LHCN-M2 (cell line): ENCODE measurements around the gene CNOT8. TPM values are rescaled to one million over a fixed set of nuclear protein-coding genes. Genes with fewer than 3 reads are reported as not detected.
A peak's percentile ranks its signal among the peaks of the same experiment; 100 is the strongest.
"Not testable (repeated sequence)": the region's sequence is repeated elsewhere in the genome, so short reads cannot be mapped to it uniquely, and the experiment has no call there.

Experiments
- DNase-seq: peaks from one replicate; pipeline ENCODE4 v3.0.0-alpha.2; 2012; ENCODE audit warnings: low read depth
- polyA plus RNA-seq: library from polyadenylated mRNA; unstranded; fragments of >200 nt; gene quantifications from one replicate; pipeline ENCODE4 v1.2.1, GENCODE V29; 2012; ENCODE audit warnings: missing spikeins
- total RNA-seq: library from RNA; depleted of rRNA; stranded (reverse); fragments of >200 nt; gene quantifications from 2 replicates; pipeline ENCODE4 v1.2.3, GENCODE V29; 2014; rRNA removed

The CNOT8 gene
- total RNA-seq: 73.5 and 85.7 TPM in 2 replicates
- 27.9 TPM for polyA plus RNA-seq

- DNase-seq: peak; percentile 98
Observed at GRCh38 chr5:154858297-154858971, at the start of gene CNOT8. Gene CNOT8, plus strand, starts transcription at chr5:154858627. Its CDS starts 4,652 bp downstream, at chr5:154863279.

GRCh38 chr5:154811239-154811638 lies 47.2 kb upstream of the CNOT8 start:
- DNase-seq: no peak

GRCh38 chr5:154811653-154812465 lies 46.6 kb upstream of the CNOT8 start:
- peak; percentile 61 for DNase-seq

- no peak for DNase-seq
Observed at GRCh38 chr5:154813158-154813557, 45.3 kb upstream of the CNOT8 start.

GRCh38 chr5:154813736-154814135 lies 44.7 kb upstream of the CNOT8 start:
- DNase-seq: no peak

- DNase-seq: no peak
Observed at GRCh38 chr5:154815025-154815424, 43.4 kb upstream of the CNOT8 start.

- DNase-seq: no peak
Observed at GRCh38 chr5:154815684-154816247, 42.7 kb upstream of the CNOT8 start.

GRCh38 chr5:154816891-154817492 lies 41.4 kb upstream of the CNOT8 start:
- DNase-seq: no peak

GRCh38 chr5:154817815-154818214 lies 40.6 kb upstream of the CNOT8 start:
- DNase-seq: no peak

- no peak for DNase-seq
Observed at GRCh38 chr5:154818471-154819116, 39.8 kb upstream of the CNOT8 start.

- no peak for DNase-seq
Observed at GRCh38 chr5:154819546-154819945, 38.9 kb upstream of the CNOT8 start.

- DNase-seq: no peak
Observed at GRCh38 chr5:154820383-154820782, 38.0 kb upstream of the CNOT8 start.

- not testable (repeated sequence) for DNase-seq
Observed at GRCh38 chr5:154822896-154823295, 35.5 kb upstream of the CNOT8 start.

GRCh38 chr5:154823605-154824004 lies 34.8 kb upstream of the CNOT8 start:
- DNase-seq: no peak

- no peak for DNase-seq
Observed at GRCh38 chr5:154824070-154824469, 34.4 kb upstream of the CNOT8 start.

- DNase-seq: peak; percentile 57
Observed at GRCh38 chr5:154829181-154829588, 29.2 kb upstream of the CNOT8 start.

GRCh38 chr5:154829589-154830218 lies 28.7 kb upstream of the CNOT8 start:
- DNase-seq: no peak

GRCh38 chr5:154830219-154830595 lies 28.2 kb upstream of the CNOT8 start:
- DNase-seq: peak; percentile 99

- DNase-seq: no peak
Observed at GRCh38 chr5:154830596-154830995, 27.8 kb upstream of the CNOT8 start.

GRCh38 chr5:154831451-154831850 lies 27.0 kb upstream of the CNOT8 start:
- no peak for DNase-seq

- not testable (repeated sequence) for DNase-seq
Observed at GRCh38 chr5:154832804-154833203, 25.6 kb upstream of the CNOT8 start.
